ENCODE results near the gene BEND3. TPM values are rescaled to one million over a fixed set of nuclear protein-coding genes. Genes with fewer than 3 reads are reported as not detected.
A peak's percentile ranks its signal among the peaks of the same experiment; 100 is the strongest.

BEND3 gene
- total and polyA plus RNA-seq, 2 experiments from 2014 or later: 9.2 to 33.7 TPM

DNA sequence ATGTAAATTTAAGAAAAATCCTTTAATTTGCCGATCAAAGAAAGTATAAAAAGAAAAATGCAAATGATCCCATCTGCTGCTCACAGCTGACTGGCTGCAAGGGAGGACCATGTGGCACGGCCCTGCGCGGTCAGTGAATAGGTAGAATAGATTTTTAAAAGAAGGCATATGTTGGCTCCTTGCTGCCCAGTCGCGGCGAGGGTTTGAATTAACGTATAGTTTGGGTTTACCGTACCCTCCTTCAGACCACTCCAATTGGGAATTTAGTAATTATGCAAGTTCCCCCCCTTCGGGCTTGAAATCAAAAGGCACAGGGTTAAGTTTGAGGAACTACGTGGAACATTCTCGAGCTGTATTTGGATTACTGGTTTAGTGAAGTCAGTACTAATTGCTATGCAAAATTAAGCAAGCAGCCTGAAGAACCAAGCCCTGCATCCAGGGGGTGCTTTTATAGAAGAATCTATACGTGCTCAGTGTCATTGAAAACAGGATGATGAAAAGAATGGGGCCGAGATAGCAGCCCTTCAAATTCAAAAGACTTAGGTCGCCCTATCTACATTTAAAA lies 1.1 kb upstream of the BEND3 start (continued):
- no peak for TF ChIP-seq ZNF462 (CRISPR knock-in tag; IDR thresholded peaks at IDR 0.05)
- TF ChIP-seq ZNF114 (CRISPR knock-in tag; IDR thresholded peaks at IDR 0.05): no peak

DNA sequence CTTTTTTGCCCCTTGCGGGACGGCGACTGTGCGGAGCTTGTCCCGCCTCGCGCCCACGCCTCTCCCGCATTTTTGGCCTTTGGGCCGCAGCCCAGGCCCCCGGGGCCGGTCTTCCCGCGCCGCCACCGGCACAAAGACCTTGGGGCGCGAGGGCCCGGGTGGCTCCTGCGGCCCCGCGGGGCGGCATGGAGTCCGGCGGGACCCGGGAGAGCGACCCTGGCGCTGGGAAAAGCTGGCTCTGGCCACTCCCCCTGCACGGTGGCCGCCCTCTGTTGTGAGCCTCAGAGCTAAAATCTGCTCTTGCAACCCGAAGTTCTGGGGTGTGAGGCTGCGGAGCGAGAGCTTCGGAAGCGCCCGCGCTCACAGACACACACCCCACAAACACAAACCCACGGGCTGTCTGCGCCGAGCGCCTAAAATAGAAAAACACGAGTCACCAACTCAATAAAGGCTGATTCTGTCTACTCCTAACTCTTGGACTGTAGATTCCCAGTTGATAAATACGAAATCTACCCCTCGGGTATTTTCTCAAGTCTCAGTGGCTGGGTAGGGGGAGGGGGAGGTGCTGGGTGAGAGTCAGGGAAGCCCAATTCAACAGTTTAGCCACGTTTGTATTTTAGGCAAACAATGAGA lies 496 bp upstream of the BEND3 start:
- ATAC-seq (peak; percentile 62), DNase-seq (ENCODE audit: low spot score) (peak; percentile 81)
- Histone ChIP-seq H3K27me3 (ENCODE audit: insufficient read depth) (no peaks in the 10 kb centered on the region), H3K79me2 (replicated peaks; ENCODE audit: insufficient read depth) (peaks cover 33% of the 10 kb centered on the region), H3K4me1 (ENCODE audit: insufficient read depth) (peaks cover 25% of the 10 kb centered on the region), H2AFZ (no peak overlapping the region), H3K4me3 (peak overlapping the region; percentile 57), H4K20me1 (replicated peaks; ENCODE audit: insufficient read depth) (no peaks in the 10 kb centered on the region), H3K36me3 (ENCODE audit: insufficient read depth) (no peaks in the 10 kb centered on the region), H3K9me2 (ENCODE audit: insufficient read depth) (no peaks in the 10 kb centered on the region), H3K27ac (ENCODE audit: low read depth) (peak overlapping the region; percentile 99), H3F3A (replicated peaks; ENCODE audit: low read depth) (peaks cover 5% of the 10 kb centered on the region; the same call in 1 of the 2 replicates), H3K4me2 (peak overlapping the region; percentile 69)
- H3K36me3 Mint-ChIP-seq (ENCODE audit: low read depth): peaks cover 32% of the 10 kb centered on the region
- H3K4me1 Mint-ChIP-seq: peaks cover 41% of the 10 kb centered on the region
- TF ChIP-seq CTCF (conservative IDR thresholded peaks at IDR 0.05; ENCODE audit: low read depth in 2 of 2): no peak
- no peak for TF ChIP-seq NANOG (IDR thresholded peaks at IDR 0.05; ENCODE audit: borderline replicate concordance)
- peak; percentile 65 for TF ChIP-seq POLR2AphosphoS5 (IDR thresholded peaks at IDR 0.05; ENCODE audit: low read depth)
- TF ChIP-seq JUNB (IDR thresholded peaks at IDR 0.05; ENCODE audit: unreplicated experiment): no peak
- H3K27ac Mint-ChIP-seq: peak overlapping the region; percentile 99
- H3K9me3 Mint-ChIP-seq: no peaks in the 10 kb centered on the region; the same call in 2 of the 3 replicates
- peaks cover 19% of the 10 kb centered on the region for H3K27me3 Mint-ChIP-seq (ENCODE audit: insufficient read depth, low read depth, poor library complexity)
- peak overlapping the region; percentile 75 for H3K4me3 Mint-ChIP-seq

Data from GM23338 (cell line).